ENCODE results near the gene GPR61. TPM values are rescaled to one million over a fixed set of nuclear protein-coding genes. Genes with fewer than 3 reads are reported as not detected.

Gene GPR61
- total RNA-seq, 1 donor from 2014 or later = not detected

DNA sequence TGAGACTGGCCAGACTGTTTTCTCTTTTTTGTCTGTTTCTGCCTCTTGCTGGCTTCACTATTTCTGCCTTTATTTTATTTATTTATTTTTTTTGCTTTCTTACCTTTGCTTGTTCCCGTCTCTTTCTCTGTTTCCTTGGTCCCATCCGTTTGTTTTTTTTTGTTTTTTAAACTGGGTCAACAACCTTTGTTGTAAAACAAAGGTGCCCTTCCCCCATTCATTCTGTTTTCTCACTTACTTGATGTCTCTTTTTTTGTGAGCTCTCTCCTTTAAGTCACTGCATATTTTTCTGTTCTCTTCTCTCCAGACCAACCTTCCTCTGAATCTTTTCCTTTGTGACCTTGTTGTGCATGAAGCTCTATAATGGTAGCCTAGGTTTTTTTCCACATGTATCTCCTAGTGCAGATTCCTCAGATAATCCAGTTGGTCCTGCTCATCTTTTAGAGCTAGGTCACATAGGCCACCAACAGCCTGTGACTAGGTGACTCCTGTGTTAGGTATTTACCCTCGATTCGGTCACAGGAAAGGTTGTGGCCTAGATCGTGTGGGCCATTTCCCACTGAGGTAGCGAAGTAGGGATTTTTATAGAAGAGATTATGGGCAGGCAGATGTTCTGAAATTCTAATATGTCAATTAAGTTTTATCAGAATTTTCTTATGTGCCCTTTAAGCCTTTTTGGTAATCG lies 24.7 kb downstream of the GPR61 start:
- Histone ChIP-seq H3K36me3 (no peaks in the 10 kb centered on the region), H3K4me1 (peaks cover 99% of the 10 kb centered on the region), H3K9me3 (no peaks in the 10 kb centered on the region), H3K4me3 (no peak overlapping the region), H3K27ac (no peak overlapping the region), H3K27me3 (no peaks in the 10 kb centered on the region)
- intact Hi-C loops (cut with DNase I) = no loop called here
- TF ChIP-seq POLR2A (IDR thresholded peaks at IDR 0.05) (no peak), POLR2AphosphoS5 (IDR thresholded peaks at IDR 0.05; ENCODE audit: insufficient read depth in 1 of 2, low read depth in 1 of 2) (no peak)
- TF ChIP-seq, protein P1, sequence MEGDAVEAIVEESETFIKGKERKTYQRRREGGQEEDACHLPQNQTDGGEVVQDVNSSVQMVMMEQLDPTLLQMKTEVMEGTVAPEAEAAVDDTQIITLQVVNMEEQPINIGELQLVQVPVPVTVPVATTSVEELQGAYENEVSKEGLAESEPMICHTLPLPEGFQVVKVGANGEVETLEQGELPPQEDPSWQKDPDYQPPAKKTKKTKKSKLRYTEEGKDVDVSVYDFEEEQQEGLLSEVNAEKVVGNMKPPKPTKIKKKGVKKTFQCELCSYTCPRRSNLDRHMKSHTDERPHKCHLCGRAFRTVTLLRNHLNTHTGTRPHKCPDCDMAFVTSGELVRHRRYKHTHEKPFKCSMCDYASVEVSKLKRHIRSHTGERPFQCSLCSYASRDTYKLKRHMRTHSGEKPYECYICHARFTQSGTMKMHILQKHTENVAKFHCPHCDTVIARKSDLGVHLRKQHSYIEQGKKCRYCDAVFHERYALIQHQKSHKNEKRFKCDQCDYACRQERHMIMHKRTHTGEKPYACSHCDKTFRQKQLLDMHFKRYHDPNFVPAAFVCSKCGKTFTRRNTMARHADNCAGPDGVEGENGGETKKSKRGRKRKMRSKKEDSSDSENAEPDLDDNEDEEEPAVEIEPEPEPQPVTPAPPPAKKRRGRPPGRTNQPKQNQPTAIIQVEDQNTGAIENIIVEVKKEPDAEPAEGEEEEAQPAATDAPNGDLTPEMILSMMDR (IDR thresholded peaks at IDR 0.05) = no peak
- DNase-seq (ENCODE audit: extremely low spot score in 2 of 2) = no peak

DNA sequence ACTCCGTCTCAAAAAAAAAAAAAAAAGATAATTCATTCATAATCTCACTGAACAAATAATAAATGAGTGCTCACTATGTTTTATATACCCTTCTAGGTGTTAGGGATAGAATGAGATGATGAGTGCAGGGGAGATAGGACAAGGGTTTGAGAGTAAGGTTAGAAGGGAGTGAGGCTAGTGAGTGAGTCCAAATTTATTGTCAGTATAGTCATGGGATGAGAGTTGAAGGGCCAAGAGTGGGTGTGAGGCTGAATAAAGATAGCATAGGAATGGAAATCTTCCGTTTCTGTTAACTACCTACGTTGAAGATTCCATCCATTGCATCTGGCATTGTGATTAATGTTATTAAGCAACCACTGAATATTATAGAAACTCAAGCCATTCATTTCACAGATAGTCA lies 25.6 kb downstream of the GPR61 start:
- DNase-seq (ENCODE audit: extremely low spot score in 2 of 2) = no peak
- TF ChIP-seq POLR2A (IDR thresholded peaks at IDR 0.05) (no peak), POLR2AphosphoS5 (IDR thresholded peaks at IDR 0.05; ENCODE audit: insufficient read depth in 1 of 2, low read depth in 1 of 2) (no peak)
- TF ChIP-seq, protein P1 (IDR thresholded peaks at IDR 0.05) = no peak
- H3K27ac ChIP-seq = no peak overlapping the region
- no peaks in the 10 kb centered on the region for H3K27me3 ChIP-seq
- intact Hi-C loops (cut with DNase I) = no loop called here
- no peaks in the 10 kb centered on the region for H3K9me3 ChIP-seq
- H3K4me1 ChIP-seq = peaks cover 99% of the 10 kb centered on the region
- no peak overlapping the region for H3K4me3 ChIP-seq
- no peaks in the 10 kb centered on the region for H3K36me3 ChIP-seq

DNA sequence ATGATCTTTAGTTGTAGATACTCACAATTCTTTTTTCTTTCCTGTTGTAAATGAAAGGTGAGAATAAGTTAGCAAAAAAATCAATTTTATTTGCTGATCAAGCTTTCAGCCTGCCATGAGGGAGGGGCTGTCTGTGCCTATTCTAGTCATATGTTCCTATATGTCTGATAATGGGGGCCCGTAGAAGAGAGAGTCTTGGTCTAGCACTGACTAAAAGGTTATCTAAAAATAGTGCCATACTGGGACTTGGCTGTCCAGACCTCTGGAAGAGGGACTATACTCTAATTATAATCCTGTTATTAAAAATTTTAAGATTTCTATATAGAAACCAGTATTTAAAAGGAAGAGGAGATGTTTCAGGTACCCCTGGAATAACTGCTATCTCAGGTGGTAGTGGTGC lies 27.3 kb downstream of the GPR61 start:
- Histone ChIP-seq H3K4me1 (peaks cover 99% of the 10 kb centered on the region), H3K27me3 (no peaks in the 10 kb centered on the region), H3K9me3 (no peaks in the 10 kb centered on the region), H3K27ac (no peak overlapping the region), H3K4me3 (no peak overlapping the region), H3K36me3 (no peaks in the 10 kb centered on the region)
- intact Hi-C loops (cut with DNase I) = no loop called here
- no peak for DNase-seq (ENCODE audit: extremely low spot score in 2 of 2)
- no peak for TF ChIP-seq POLR2AphosphoS5 (IDR thresholded peaks at IDR 0.05; ENCODE audit: insufficient read depth in 1 of 2, low read depth in 1 of 2)
- TF ChIP-seq, protein P1 (IDR thresholded peaks at IDR 0.05) = no peak
- no peak for TF ChIP-seq POLR2A (IDR thresholded peaks at IDR 0.05)

DNA sequence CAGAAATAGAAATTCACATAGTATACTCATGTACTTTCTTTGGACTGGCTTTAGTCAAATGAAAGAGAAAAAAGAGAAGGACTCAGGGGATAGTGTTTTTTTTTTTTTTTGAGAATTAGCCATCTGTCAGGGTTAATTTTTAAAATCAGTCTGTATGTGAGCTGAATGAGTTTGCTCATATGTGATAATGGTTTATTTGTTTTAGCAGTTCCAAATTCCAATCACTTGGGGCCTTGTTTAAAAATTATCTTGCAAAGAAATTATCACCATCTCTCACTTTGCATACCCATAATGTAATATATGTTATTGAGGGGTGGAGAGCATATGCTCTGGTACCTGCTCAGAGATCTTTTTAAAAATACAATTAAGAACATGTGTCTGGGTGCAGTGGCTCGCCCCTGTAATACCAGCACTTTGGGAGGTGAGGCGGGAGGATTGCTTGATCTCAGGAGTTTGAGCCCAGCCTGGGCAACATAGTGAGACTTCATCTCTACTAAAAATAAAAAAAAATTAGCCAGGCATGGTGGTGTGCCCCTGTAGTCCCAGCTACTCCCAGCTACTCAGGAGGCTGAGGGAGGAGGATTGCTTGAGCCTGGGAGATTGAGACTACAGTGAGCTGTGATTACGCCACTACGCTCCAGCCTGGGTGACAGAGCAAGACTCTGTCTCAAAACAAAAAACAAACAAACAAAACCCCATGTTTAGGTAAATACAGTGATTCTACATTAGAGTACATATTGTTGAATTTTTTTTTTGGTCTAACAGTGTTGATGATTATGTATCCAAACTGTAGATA lies 28.4 kb downstream of the GPR61 start:
- no peak for TF ChIP-seq POLR2AphosphoS5 (IDR thresholded peaks at IDR 0.05; ENCODE audit: insufficient read depth in 1 of 2, low read depth in 1 of 2)
- TF ChIP-seq, protein P1 (IDR thresholded peaks at IDR 0.05) = no peak
- no peak for TF ChIP-seq POLR2A (IDR thresholded peaks at IDR 0.05)
- Histone ChIP-seq H3K4me3 (no peak overlapping the region), H3K4me1 (peaks cover 91% of the 10 kb centered on the region)

DNA sequence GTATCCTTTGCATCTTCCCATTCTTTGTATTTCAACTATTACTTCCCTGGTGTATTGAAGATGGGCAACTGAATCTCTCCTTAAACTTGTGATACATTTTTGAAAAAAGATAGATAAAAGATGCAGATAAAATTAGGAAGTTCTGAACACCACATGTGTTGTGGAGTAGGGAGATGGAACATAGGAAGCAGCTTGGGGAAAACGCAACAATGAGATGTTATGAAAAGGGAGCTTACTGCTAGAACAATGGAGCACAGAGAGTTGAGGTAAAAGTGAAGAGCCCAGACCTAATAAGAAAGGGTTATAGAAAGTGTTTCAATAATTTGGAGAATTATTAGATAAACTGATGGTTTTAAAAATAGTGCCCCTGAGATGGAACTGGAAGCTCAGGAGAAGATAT lies 29.7 kb downstream of the GPR61 start:
- Histone ChIP-seq H3K4me3 (no peak overlapping the region), H3K9me3 (no peaks in the 10 kb centered on the region), H3K36me3 (peaks cover 0 to 4% of the 10 kb centered on the region in 2 donors), H3K27ac (no peak overlapping the region), H3K27me3 (no peaks in the 10 kb centered on the region), H3K4me1 (peaks cover 82% of the 10 kb centered on the region)
- intact Hi-C loops (cut with DNase I) = no loop called here
- TF ChIP-seq, protein P1 (IDR thresholded peaks at IDR 0.05) = no peak
- TF ChIP-seq POLR2A (IDR thresholded peaks at IDR 0.05) (no peak), POLR2AphosphoS5 (IDR thresholded peaks at IDR 0.05; ENCODE audit: insufficient read depth in 1 of 2, low read depth in 1 of 2) (no peak)
- no peak for DNase-seq (ENCODE audit: extremely low spot score in 2 of 2)

More for the DNA sequence above, 28.4 kb downstream of the GPR61 start:
- no peak overlapping the region for H3K27ac ChIP-seq
- no peaks in the 10 kb centered on the region for H3K9me3 ChIP-seq
- H3K36me3 ChIP-seq = no peaks in the 10 kb centered on the region
- H3K27me3 ChIP-seq = no peaks in the 10 kb centered on the region
- intact Hi-C loops (cut with DNase I) = no loop called here
- no peak for DNase-seq (ENCODE audit: extremely low spot score in 2 of 2)
